NB4 (cell line): Measurements from ENCODE around the gene KLHL30.

Experiments used
- MYC ChIP-seq: IDR thresholded peaks from 2 replicates; pipeline ENCODE4 v1.6.1; 2011; ENCODE audit warnings: low read depth, low read length
- POLR2A ChIP-seq: IDR thresholded peaks from 2 replicates; pipeline ENCODE4 v1.6.1; 2011; ENCODE audit warnings: mild to moderate bottlenecking; ENCODE audit not compliant: insufficient read length; ENCODE audit errors: extremely low read depth
- TF ChIP-seq, protein P1 (sequence below): IDR thresholded peaks from one replicate; pipeline ENCODE4 v1.5.1; 2012; ENCODE audit warnings: low read depth, low read length

DNA sequence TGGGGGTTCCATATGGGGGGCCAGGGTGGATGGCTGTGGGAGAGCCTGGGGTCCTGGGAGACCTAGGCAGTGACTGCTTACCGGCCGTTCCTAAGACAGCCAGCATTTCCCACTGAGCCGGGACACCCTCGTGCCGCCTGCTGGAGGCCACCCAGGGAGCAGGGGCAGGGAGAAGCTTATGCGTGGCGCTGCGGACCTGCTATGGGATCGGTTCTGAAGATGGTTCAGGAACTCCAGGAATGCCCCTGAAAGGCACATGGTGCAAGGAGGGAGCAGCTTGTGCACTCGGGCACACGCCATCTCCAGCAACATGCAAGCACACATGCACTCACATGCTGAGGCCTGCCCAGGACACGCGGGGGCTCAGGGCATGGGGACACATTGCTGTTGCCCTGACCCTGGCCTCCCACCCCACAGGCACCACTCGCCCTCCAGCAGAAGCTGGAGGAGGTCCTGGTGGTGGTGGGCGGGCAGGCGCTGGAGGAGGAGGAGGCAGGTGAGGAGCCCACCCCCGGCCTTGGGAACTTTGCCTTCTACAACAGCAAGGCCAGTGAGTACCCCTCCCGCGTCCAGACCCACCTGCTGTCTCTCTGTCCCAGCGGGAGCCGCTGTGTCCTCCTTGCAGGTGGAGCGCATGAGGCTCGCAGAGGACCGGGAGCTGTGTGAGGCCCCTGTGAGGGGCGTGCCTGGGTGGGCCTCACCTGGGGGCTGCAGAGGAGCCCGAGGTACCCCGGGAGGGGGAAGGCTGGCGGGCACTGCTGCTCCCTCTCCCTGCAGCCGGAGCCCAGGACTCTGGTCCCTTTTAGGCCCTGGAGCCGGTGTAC, 4.1 kb downstream of the KLHL30 start:
- TF ChIP-seq MYC (no peak), POLR2A (no peak)
- TF ChIP-seq, protein P1, sequence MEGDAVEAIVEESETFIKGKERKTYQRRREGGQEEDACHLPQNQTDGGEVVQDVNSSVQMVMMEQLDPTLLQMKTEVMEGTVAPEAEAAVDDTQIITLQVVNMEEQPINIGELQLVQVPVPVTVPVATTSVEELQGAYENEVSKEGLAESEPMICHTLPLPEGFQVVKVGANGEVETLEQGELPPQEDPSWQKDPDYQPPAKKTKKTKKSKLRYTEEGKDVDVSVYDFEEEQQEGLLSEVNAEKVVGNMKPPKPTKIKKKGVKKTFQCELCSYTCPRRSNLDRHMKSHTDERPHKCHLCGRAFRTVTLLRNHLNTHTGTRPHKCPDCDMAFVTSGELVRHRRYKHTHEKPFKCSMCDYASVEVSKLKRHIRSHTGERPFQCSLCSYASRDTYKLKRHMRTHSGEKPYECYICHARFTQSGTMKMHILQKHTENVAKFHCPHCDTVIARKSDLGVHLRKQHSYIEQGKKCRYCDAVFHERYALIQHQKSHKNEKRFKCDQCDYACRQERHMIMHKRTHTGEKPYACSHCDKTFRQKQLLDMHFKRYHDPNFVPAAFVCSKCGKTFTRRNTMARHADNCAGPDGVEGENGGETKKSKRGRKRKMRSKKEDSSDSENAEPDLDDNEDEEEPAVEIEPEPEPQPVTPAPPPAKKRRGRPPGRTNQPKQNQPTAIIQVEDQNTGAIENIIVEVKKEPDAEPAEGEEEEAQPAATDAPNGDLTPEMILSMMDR: no peak
